HEK293T (cell line): ENCODE measurements around the gene COL17A1.

Experiments used
- BHLHE40 ChIP-seq: fragments of 450-650 bp; IDR thresholded peaks from 2 replicates; pipeline ENCODE4 v1.6.1; 2016; ENCODE audit warnings: mild to moderate bottlenecking, moderate library complexity, borderline replicate concordance
- FOXA1 ChIP-seq: fragments of 450-650 bp; IDR thresholded peaks from 2 replicates; pipeline ENCODE4 v1.6.1; 2016; ENCODE audit warnings: mild to moderate bottlenecking
- LEF1 ChIP-seq: fragments of 450-650 bp; IDR thresholded peaks from 2 replicates; pipeline ENCODE4 v1.6.1; 2017; ENCODE audit warnings: mild to moderate bottlenecking, borderline replicate concordance
- PKNOX1 ChIP-seq: fragments of 450-650 bp; IDR thresholded peaks from 2 replicates; pipeline ENCODE4 v1.6.1; 2016
- SP1 ChIP-seq: fragments of 450-650 bp; IDR thresholded peaks from 2 replicates; pipeline ENCODE4 v1.6.1; 2017
- SUZ12 ChIP-seq: fragments of 450-650 bp; IDR thresholded peaks from 2 replicates; pipeline ENCODE4 v1.6.1; 2016; ENCODE audit warnings: mild to moderate bottlenecking
- TARDBP ChIP-seq: fragments of 450-650 bp; IDR thresholded peaks from 2 replicates; pipeline ENCODE4 v1.6.1; 2016

GRCh38 chr10:104013489-104013888 is 72.2 kb downstream of the COL17A1 start:
- TF ChIP-seq FOXA1 (no peak), TARDBP (no peak), BHLHE40 (no peak), PKNOX1 (no peak), LEF1 (no peak), SUZ12 (no peak), SP1 (no peak)
